MM.1S (cell line): Measurements from ENCODE around the gene PLA2G3.

Experiments used
- EZH2 ChIP-seq: fragments of 300-600 bp; sonication (generic); optimal IDR thresholded peaks from 2 replicates; pipeline ENCODE3; 2017; ENCODE audit warnings: low read depth, mild to moderate bottlenecking, antibody characterized with exemption, low read length, mixed read lengths
- EZH2phosphoT487 ChIP-seq: fragments of 300-600 bp; sonication (generic); IDR thresholded peaks from 2 replicates; pipeline ENCODE4 v1.6.1; 2018; ENCODE audit warnings: antibody characterized with exemption, low read length
- TF ChIP-seq, protein P1 (sequence below): fragments of 300-600 bp; sonication (generic); IDR thresholded peaks from 2 replicates; pipeline ENCODE4 v1.5.1; 2016; ENCODE audit warnings: antibody characterized with exemption, low read length, mixed read lengths

GRCh38 chr22:31136155-31136554 is 4.2 kb downstream of the PLA2G3 start:
- TF ChIP-seq, protein P1, sequence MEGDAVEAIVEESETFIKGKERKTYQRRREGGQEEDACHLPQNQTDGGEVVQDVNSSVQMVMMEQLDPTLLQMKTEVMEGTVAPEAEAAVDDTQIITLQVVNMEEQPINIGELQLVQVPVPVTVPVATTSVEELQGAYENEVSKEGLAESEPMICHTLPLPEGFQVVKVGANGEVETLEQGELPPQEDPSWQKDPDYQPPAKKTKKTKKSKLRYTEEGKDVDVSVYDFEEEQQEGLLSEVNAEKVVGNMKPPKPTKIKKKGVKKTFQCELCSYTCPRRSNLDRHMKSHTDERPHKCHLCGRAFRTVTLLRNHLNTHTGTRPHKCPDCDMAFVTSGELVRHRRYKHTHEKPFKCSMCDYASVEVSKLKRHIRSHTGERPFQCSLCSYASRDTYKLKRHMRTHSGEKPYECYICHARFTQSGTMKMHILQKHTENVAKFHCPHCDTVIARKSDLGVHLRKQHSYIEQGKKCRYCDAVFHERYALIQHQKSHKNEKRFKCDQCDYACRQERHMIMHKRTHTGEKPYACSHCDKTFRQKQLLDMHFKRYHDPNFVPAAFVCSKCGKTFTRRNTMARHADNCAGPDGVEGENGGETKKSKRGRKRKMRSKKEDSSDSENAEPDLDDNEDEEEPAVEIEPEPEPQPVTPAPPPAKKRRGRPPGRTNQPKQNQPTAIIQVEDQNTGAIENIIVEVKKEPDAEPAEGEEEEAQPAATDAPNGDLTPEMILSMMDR, result no peak
- TF ChIP-seq EZH2phosphoT487 (no peak), EZH2 (no peak)
